Measurements from ENCODE around the gene CCSER1. TPM values are rescaled to one million over a fixed set of nuclear protein-coding genes. Genes with fewer than 3 reads are reported as not detected.

Gene CCSER1
- total and polyA plus RNA-seq, 2 donors (not counting 1 experiment from before 2014, with no cell fraction given) = 10.7 to 39.5 TPM

GRCh38 chr4:91035276-91035675 is 908.1 kb downstream of the CCSER1 start:
- ChIA-PET CTCF (no interaction called here), POLR2A (no interaction called here)
- ATAC-seq (ENCODE audit: low read depth) (no peak), DNase-seq (no peak)
- intact Hi-C loops (cut with micrococcal nuclease) = no loop called here
- no peak overlapping the region for H3K9ac ChIP-seq (ENCODE audit: low read length)
- no peak overlapping the region for H3K4me3 ChIP-seq (ENCODE audit: control extremely low read depth in 1 of 5, extremely low read depth in 1 of 5, insufficient read depth in 1 of 5, low read depth in 2 of 5, low read length in 4 of 5)
- Mint-ChIP-seq H3K9me3 (ENCODE audit: insufficient read depth) (no peaks in the 10 kb centered on the region), H3K27me3 (no peaks in the 10 kb centered on the region), H3K27ac (no peak overlapping the region), H3K4me3 (no peak overlapping the region), H3K4me1 (no peaks in the 10 kb centered on the region)
- H3K9me3 ChIP-seq (ENCODE audit: control extremely low read depth in 1 of 3, control insufficient read depth in 2 of 3, insufficient read depth in 1 of 3, low read length in 2 of 3) = no peaks in the 10 kb centered on the region
- H3K27me3 ChIP-seq (replicated peaks in 1 of 4; ENCODE audit: control extremely low read depth in 1 of 4, control insufficient read depth in 3 of 4, insufficient read depth in 4 of 4, low read length in 3 of 4) = no peaks in the 10 kb centered on the region
- H2AFZ ChIP-seq (ENCODE audit: insufficient read depth, low read depth, low read length, poor library complexity, severe bottlenecking) = no peak overlapping the region
- no peaks in the 10 kb centered on the region for H3K36me3 ChIP-seq (replicated peaks in 1 of 2; ENCODE audit: control extremely low read depth in 1 of 2, control insufficient read depth in 1 of 2, extremely low read depth in 1 of 2, insufficient read depth in 2 of 2, low read length in 1 of 2)
- TF ChIP-seq EZH2 (IDR thresholded peaks at IDR 0.05; ENCODE audit: borderline replicate concordance, insufficient read depth, low read depth, low read length, poor library complexity, severe bottlenecking) = no peak
- TF ChIP-seq, protein P1, sequence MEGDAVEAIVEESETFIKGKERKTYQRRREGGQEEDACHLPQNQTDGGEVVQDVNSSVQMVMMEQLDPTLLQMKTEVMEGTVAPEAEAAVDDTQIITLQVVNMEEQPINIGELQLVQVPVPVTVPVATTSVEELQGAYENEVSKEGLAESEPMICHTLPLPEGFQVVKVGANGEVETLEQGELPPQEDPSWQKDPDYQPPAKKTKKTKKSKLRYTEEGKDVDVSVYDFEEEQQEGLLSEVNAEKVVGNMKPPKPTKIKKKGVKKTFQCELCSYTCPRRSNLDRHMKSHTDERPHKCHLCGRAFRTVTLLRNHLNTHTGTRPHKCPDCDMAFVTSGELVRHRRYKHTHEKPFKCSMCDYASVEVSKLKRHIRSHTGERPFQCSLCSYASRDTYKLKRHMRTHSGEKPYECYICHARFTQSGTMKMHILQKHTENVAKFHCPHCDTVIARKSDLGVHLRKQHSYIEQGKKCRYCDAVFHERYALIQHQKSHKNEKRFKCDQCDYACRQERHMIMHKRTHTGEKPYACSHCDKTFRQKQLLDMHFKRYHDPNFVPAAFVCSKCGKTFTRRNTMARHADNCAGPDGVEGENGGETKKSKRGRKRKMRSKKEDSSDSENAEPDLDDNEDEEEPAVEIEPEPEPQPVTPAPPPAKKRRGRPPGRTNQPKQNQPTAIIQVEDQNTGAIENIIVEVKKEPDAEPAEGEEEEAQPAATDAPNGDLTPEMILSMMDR (IDR thresholded peaks at IDR 0.05) = no peak
- H3K79me2 ChIP-seq (ENCODE audit: control insufficient read depth, insufficient read depth, low read length) = no peaks in the 10 kb centered on the region
- H3K27ac ChIP-seq (ENCODE audit: low read length in 2 of 2) = no peak overlapping the region
- no peak overlapping the region for H3K4me2 ChIP-seq (replicated peaks; ENCODE audit: low read depth, low read length, poor library complexity, severe bottlenecking)
- no peaks in the 10 kb centered on the region for H4K20me1 ChIP-seq (ENCODE audit: control insufficient read depth, insufficient read depth, low read length, poor library complexity, severe bottlenecking)
- no peaks in the 10 kb centered on the region for H3K4me1 ChIP-seq (ENCODE audit: control insufficient read depth in 2 of 2, insufficient read depth in 2 of 2, low read length in 2 of 2)
- WGBS (ENCODE audit: insufficient coverage) = no CpG with 5 or more reads among the region's 2 CpGs

- CTCF ChIA-PET = no interaction called here
- WGBS (ENCODE audit: insufficient coverage) = no CpG with 5 or more reads among the region's 1 CpG
Observed at GRCh38 chr4:91037951-91038350, 910.8 kb downstream of the CCSER1 start.

More at GRCh38 chr4:91037951-91038350, 910.8 kb downstream of the CCSER1 start:
- H3K4me3 Mint-ChIP-seq = no peak overlapping the region
- Histone ChIP-seq H4K20me1 (ENCODE audit: control insufficient read depth, insufficient read depth, low read length, poor library complexity, severe bottlenecking) (no peaks in the 10 kb centered on the region), H3K4me2 (replicated peaks; ENCODE audit: low read depth, low read length, poor library complexity, severe bottlenecking) (no peak overlapping the region), H3K4me1 (ENCODE audit: control insufficient read depth in 2 of 2, insufficient read depth in 2 of 2, low read length in 2 of 2) (no peaks in the 10 kb centered on the region), H3K4me3 (ENCODE audit: control extremely low read depth in 1 of 5, extremely low read depth in 1 of 5, insufficient read depth in 1 of 5, low read depth in 2 of 5, low read length in 4 of 5) (no peak overlapping the region), H2AFZ (ENCODE audit: insufficient read depth, low read depth, low read length, poor library complexity, severe bottlenecking) (no peak overlapping the region), H3K27me3 (replicated peaks in 1 of 4; ENCODE audit: control extremely low read depth in 1 of 4, control insufficient read depth in 3 of 4, insufficient read depth in 4 of 4, low read length in 3 of 4) (no peaks in the 10 kb centered on the region), H3K9me3 (ENCODE audit: control extremely low read depth in 1 of 3, control insufficient read depth in 2 of 3, insufficient read depth in 1 of 3, low read length in 2 of 3) (no peaks in the 10 kb centered on the region), H3K27ac (ENCODE audit: low read length in 2 of 2) (no peak overlapping the region), H3K36me3 (replicated peaks in 1 of 2; ENCODE audit: control extremely low read depth in 1 of 2, control insufficient read depth in 1 of 2, extremely low read depth in 1 of 2, insufficient read depth in 2 of 2, low read length in 1 of 2) (no peaks in the 10 kb centered on the region), H3K9ac (ENCODE audit: low read length) (no peak overlapping the region), H3K79me2 (ENCODE audit: control insufficient read depth, insufficient read depth, low read length) (no peaks in the 10 kb centered on the region)
- no peak for TF ChIP-seq EZH2 (IDR thresholded peaks at IDR 0.05; ENCODE audit: borderline replicate concordance, insufficient read depth, low read depth, low read length, poor library complexity, severe bottlenecking)
- TF ChIP-seq, protein P1 (IDR thresholded peaks at IDR 0.05) = no peak
- intact Hi-C loops (cut with micrococcal nuclease) = no loop called here
- H3K27me3 Mint-ChIP-seq = no peaks in the 10 kb centered on the region
- DNase-seq = no peak
- no peak for ATAC-seq (ENCODE audit: low read depth)
- POLR2A ChIA-PET = no interaction called here
- no peaks in the 10 kb centered on the region for H3K4me1 Mint-ChIP-seq
- H3K27ac Mint-ChIP-seq = no peak overlapping the region
- H3K9me3 Mint-ChIP-seq (ENCODE audit: insufficient read depth) = no peaks in the 10 kb centered on the region

Measured in B cell (primary cell).